Thymus (tissue), 11 donors: ENCODE measurements around the gene MRGPRX1. TPM values are rescaled to one million over a fixed set of nuclear protein-coding genes. Genes with fewer than 3 reads are reported as not detected.

Experiments used
- DNase-seq, 9 donors: peaks; one replicate each; pipeline ENCODE4 v3.0.0-alpha.2; 2013; ENCODE audit warnings: low spot score in 9 of 9, low read depth in 6 of 9, missing footprints in 1 of 9
- H3K27ac ChIP-seq, 2 donors: one replicate each; pipeline ENCODE4 v1.5.1; 2013; ENCODE audit warnings: control low read depth in 1 of 2, low read depth in 1 of 2, low read length in 1 of 2, mild to moderate bottlenecking in 1 of 2, moderate library complexity in 1 of 2
- H3K27me3 ChIP-seq, 2 donors: one replicate each; pipeline ENCODE4 v1.5.1; 2013; ENCODE audit warnings: low read length in 1 of 2; ENCODE audit not compliant: control insufficient read depth in 2 of 2, insufficient read depth in 1 of 2
- H3K36me3 ChIP-seq, 2 donors: one replicate each; pipeline ENCODE4 v1.5.1; 2013; ENCODE audit warnings: low read length in 1 of 2, mild to moderate bottlenecking in 1 of 2, moderate library complexity in 1 of 2; ENCODE audit not compliant: control insufficient read depth in 2 of 2, insufficient read depth in 2 of 2
- H3K4me1 ChIP-seq, 2 donors: one replicate each; pipeline ENCODE4 v1.5.1; 2013; ENCODE audit warnings: low read length in 2 of 2; ENCODE audit not compliant: control insufficient read depth in 2 of 2, insufficient read depth in 2 of 2
- H3K4me3 ChIP-seq, 2 donors: one replicate each; pipeline ENCODE4 v1.5.1; 2013; ENCODE audit warnings: low read length in 2 of 2, control low read depth in 1 of 2, mild to moderate bottlenecking in 1 of 2
- H3K9me3 ChIP-seq, 2 donors: one replicate each; pipeline ENCODE4 v1.5.1; 2013; ENCODE audit warnings: low read length in 1 of 2, mild to moderate bottlenecking in 1 of 2; ENCODE audit not compliant: control insufficient read depth in 2 of 2, insufficient read depth in 1 of 2
- WGBS: extraction: QIAGEN DNeasy Blood & Tissue Kit; methylation state at CpG from one replicate; pipeline ENCODE4 v1.1.7; 2013; 5-methylcytosine and 5-hydroxymethylcytosine counted together
- polyA plus RNA-seq: library from polyadenylated mRNA; stranded (reverse); fragments of 200-250 nt; gene quantifications from one replicate; pipeline ENCODE4 v1.2.3, GENCODE V29; 2013
- total RNA-seq: library from RNA; stranded (reverse); fragments of 120-200 nt; gene quantifications from one replicate; pipeline ENCODE4 v1.2.4, GENCODE V29; 2013
- donor health status: healthy.

Gene MRGPRX1
- total and polyA plus RNA-seq, 2 donors = 0.09 TPM; not detected in 1

DNA sequence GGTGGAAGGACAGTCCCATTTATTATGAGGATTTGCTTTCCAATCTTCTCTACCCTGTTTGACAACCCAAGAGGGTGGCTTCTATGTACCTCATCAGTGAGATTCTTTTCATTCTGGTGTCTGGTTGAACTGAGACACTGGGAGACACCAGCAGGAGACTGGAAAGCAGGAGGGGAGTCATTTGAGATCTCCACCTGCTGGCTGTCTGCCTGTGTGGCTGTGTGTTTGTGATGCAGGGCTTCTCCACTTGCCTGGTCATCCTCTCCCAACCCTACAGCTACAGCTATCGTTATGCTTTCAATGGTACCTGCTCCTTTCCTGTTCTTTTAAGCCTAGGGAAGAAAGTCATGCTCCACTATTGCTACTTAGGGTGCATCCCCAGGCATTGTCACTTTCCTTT is 48.6 kb downstream of the MRGPRX1 start:
- Histone ChIP-seq H3K4me1 (no peaks in the 10 kb centered on the region), H3K27ac (no peak overlapping the region), H3K36me3 (no peaks in the 10 kb centered on the region), H3K9me3 (no peaks in the 10 kb centered on the region), H3K4me3 (no peak overlapping the region), H3K27me3 (no peaks in the 10 kb centered on the region)
- 82% methylated on average over 1 of the region's 1 CpG for WGBS
- DNase-seq = no peak

Other genes starting within 250 kb of the MRGPRX1 start
- gene TMEM86A, start 240.6 kb downstream of the MRGPRX1 start, total RNA-seq = 1.9 TPM
- 1.9 TPM for gene TMEM86A, start 240.6 kb downstream of the MRGPRX1 start, polyA plus RNA-seq
- gene IGSF22, start 213.2 kb downstream of the MRGPRX1 start, total RNA-seq = 0.38 TPM
- gene IGSF22, start 213.2 kb downstream of the MRGPRX1 start, polyA plus RNA-seq = 0.57 TPM
- 0.09 TPM for gene PTPN5, start 147.6 kb downstream of the MRGPRX1 start, total RNA-seq
- gene PTPN5, start 147.6 kb downstream of the MRGPRX1 start, polyA plus RNA-seq = 0.46 TPM
- not detected for gene MRGPRX2, start 121.3 kb upstream of the MRGPRX1 start, total RNA-seq
- 0.02 TPM for gene MRGPRX2, start 121.3 kb upstream of the MRGPRX1 start, polyA plus RNA-seq
- 15.7 TPM for gene ZDHHC13, start 177.8 kb upstream of the MRGPRX1 start, total RNA-seq
- gene ZDHHC13, start 177.8 kb upstream of the MRGPRX1 start, polyA plus RNA-seq = 23.6 TPM